Measurements from ENCODE around the gene ANXA8.

GRCh38 chr10:47441938-47442337, 42.0 kb downstream of the ANXA8 start:
- TF ChIP-seq CTCF (conservative IDR thresholded peaks at IDR 0.05) = no peak
- no peak for TF ChIP-seq ZFX (IDR thresholded peaks at IDR 0.05)

Data from C4-2B (cell line).